Heart right ventricle (tissue), 16 donors: ENCODE measurements around the gene ARHGAP6. TPM values are rescaled to one million over a fixed set of nuclear protein-coding genes. Genes with fewer than 3 reads are reported as not detected.

Experiments
- ATAC-seq, 8 donors: fragments of 200-7000 bp; cut with Tn5 transposase; one replicate each; pipeline ENCODE4 v1.9.1; 2020; ENCODE audit warnings: mild to moderate bottlenecking in 8 of 8, moderate library complexity in 8 of 8, moderate number of reproducible peaks in 1 of 8
- DNase-seq, 2 donors: peaks; one replicate each; pipeline ENCODE4 v3.0.0-alpha.2; 2020
- H3K27ac ChIP-seq, 10 donors: fragments of 200-600 bp; sonication (generic) in 2 of 10; one replicate each; pipeline versions ENCODE4 v1.5.0 to v1.8.0; 2020 to 2022; ENCODE audit warnings: mild to moderate bottlenecking in 3 of 10
- H3K27me3 ChIP-seq, 7 donors: fragments of 200-600 bp; one replicate each; pipeline ENCODE4 v1.8.0; 2021 to 2022; ENCODE audit warnings: mild to moderate bottlenecking in 2 of 7
- H3K36me3 ChIP-seq, 9 donors: fragments of 200-600 bp; sonication (generic) in 1 of 9; one replicate each; pipeline versions ENCODE4 v1.5.0 to v1.8.0; 2020 to 2022; ENCODE audit warnings: mild to moderate bottlenecking in 2 of 9
- H3K4me1 ChIP-seq, 9 donors: fragments of 200-600 bp; sonication (generic) in 1 of 9; one replicate each; pipeline versions ENCODE4 v1.5.0 to v1.8.0; 2020 to 2022; ENCODE audit warnings: mild to moderate bottlenecking in 4 of 9
- H3K4me3 ChIP-seq, 10 donors: fragments of 200-600 bp; sonication (generic) in 2 of 10; one replicate each; pipeline versions ENCODE4 v1.5.0 to v1.8.0; 2020 to 2022; ENCODE audit warnings: mild to moderate bottlenecking in 7 of 10, moderate library complexity in 2 of 10
- H3K9me3 ChIP-seq, 11 donors: fragments of 200-600 bp in 10 of 11; sonication (generic) in 2 of 11; one replicate each; pipeline versions ENCODE4 v1.5.0 to v1.8.0; 2013 to 2022; ENCODE audit warnings: mild to moderate bottlenecking in 2 of 11, control low read depth in 1 of 11, moderate library complexity in 1 of 11
- CTCF ChIP-seq, 9 donors: fragments of 200-600 bp; sonication (generic) in 2 of 9; IDR thresholded peaks; one replicate each; pipeline versions ENCODE4 v1.5.0 to v1.8.0; 2021 to 2022; ENCODE audit warnings: antibody characterized with exemption in 9 of 9, mild to moderate bottlenecking in 5 of 9, moderate library complexity in 1 of 9
- WGBS, 2 donors: extraction: QIAGEN DNeasy Blood & Tissue Kit; methylation state at CpG; one replicate each; pipeline ENCODE4 v1.1.7; 2013; ENCODE audit warnings: inconsistent platforms in 1 of 2; 5-methylcytosine and 5-hydroxymethylcytosine counted together
- intact Hi-C, 10 donors: fragments of 100-400 bp; cut with DNase I; formaldehyde crosslinking; loops; one replicate each; pipeline versions ENCODE4 v1.11.1 to v1.14.2; 2022
- polyA plus RNA-seq, 2 donors: library from polyadenylated mRNA; stranded (reverse); fragments of 200-250 nt; gene quantifications; one replicate each; pipeline ENCODE4 v1.2.3, GENCODE V29; 2013
- total RNA-seq, 10 donors: library from RNA; stranded (reverse); fragmentation: NEBNext Ultra II Directional in 3 of 10; extraction: Animal tissue kit (Norgen Biotek cat#: 25700) in 3 of 10; gene quantifications; one replicate each; pipeline versions ENCODE4 v1.2.1 to v1.2.4, GENCODE V29; 2021 to 2023
- donor health status: Arrhythmogenic right ventricular cardiomyopathy.
- donor health status: ischemic (EF 13 %, LVEDD 7.1; RV severe dilation, severe dysfunction).
- donor health status: healthy with polysubstance abuse.
- donor health status: DM: no; HTN: yes; CAD: no.
- donor health status: DM: no; HTN: no; CAD: no.
- donor health status: ischemic (EF 25% LVEDD 6.9; RV normal size, moderate dysfunction).
- donor health status: ischemic (EF 25% LVEDD 5.7; RV mildly dilated, moderate dysfunction).
- donor health status: healthy.
- donor health status: DM: yes; HTN: yes; CAD: no.
- donor health status: Ischemic cardiomyopathy.
- donor health status: ischemic (EF 35%, LVEDD 5.7; RV mildly dilated, moderate dysfunction).
- donor health status: nonischemic (EF 11% LVEDD 7.7; RV severe dilation, severe dysfunction).
- donor health status: DM: yes; HTN: yes; CAD: no.
- donor health status: PGD.
- donor health status: ischemic (EF 29% LVEDD 5.4; RV normal size, mild dysfunction).
- donor health status: nonischemic (EF 23%, LVEDD 6.1; RV moderate dilation, normal function).

The ARHGAP6 gene
- total and polyA plus RNA-seq, 12 donors: 1.6 to 6.0 (median 2.6) TPM

DNA sequence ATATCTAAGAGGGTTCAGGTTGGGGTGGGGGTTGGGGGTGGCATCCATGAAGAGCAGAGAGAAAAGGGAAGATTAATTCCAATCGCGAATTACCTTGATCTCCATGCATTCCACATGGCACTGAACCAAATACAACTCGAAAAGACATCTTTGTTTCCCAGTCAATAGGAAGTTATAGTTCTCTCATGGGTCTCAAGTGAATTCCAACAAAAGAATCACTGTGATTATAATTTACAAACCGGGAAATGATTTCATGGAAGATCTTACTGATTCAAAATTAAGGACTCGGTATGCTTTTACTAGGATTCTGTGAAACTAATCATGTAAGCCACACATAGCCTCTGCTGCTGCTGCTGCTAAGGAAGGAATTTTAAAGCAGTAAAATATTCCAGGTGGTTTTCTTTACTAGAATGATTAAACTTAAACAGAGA is 399.1 kb downstream of the ARHGAP6 start:
- DNase-seq: no peak
- intact Hi-C loops: no loop called here
- H3K4me1 ChIP-seq: peaks cover 0 to 13% (median 3%) of the 10 kb centered on the region in 9 donors
- H3K36me3 ChIP-seq: no peaks in the 10 kb centered on the region
- no peak overlapping the region for H3K4me3 ChIP-seq
- ATAC-seq: peak in 3 of 8 donors; percentile 14 to 52 (median 39)
- peak overlapping the region in 6 of 10 donors; percentile 19 to 58 (median 42) for H3K27ac ChIP-seq
- no peak for TF ChIP-seq CTCF (IDR thresholded peaks at IDR 0.05)
- WGBS, 2 donors: 39 to 47% methylated on average over 5 of the region's 5 CpGs
- H3K27me3 ChIP-seq: peaks cover 0 to 4% (median 0%) of the 10 kb centered on the region in 7 donors
- no peaks in the 10 kb centered on the region for H3K9me3 ChIP-seq

DNA sequence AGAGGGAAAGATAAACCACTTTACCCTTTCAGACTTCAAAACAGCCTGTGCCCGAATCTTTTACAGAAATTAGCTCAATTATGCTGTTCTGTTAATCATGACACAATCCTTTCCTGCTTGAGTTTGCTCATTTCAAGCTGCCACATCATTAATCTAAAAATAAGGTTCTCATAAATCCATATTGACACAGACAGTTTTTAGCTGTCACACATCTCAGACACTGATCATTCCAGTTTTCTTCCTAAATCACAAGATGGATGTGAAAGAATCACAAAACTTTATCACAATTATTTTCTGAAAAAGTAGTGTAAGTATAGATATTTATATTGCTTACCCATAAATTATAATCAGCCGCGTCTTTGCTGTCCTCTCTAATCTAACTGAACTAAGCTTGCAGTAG is 400.4 kb downstream of the ARHGAP6 start:
- ATAC-seq (no peak), DNase-seq (no peak)
- intact Hi-C loops: no loop called here
- peaks cover 0 to 13% (median 3%) of the 10 kb centered on the region in 9 donors for H3K4me1 ChIP-seq
- WGBS, 2 donors: 31 to 59% methylated on average over 3 of the region's 3 CpGs
- no peaks in the 10 kb centered on the region for H3K36me3 ChIP-seq
- H3K4me3 ChIP-seq: peak overlapping the region in 5 of 10 donors; percentile 14 to 38 (median 24)
- H3K27me3 ChIP-seq: peaks cover 0 to 4% (median 0%) of the 10 kb centered on the region in 7 donors
- H3K27ac ChIP-seq: peak overlapping the region in 6 of 10 donors; percentile 33 to 65 (median 46)
- TF ChIP-seq CTCF (IDR thresholded peaks at IDR 0.05): no peak
- H3K9me3 ChIP-seq: no peaks in the 10 kb centered on the region

DNA sequence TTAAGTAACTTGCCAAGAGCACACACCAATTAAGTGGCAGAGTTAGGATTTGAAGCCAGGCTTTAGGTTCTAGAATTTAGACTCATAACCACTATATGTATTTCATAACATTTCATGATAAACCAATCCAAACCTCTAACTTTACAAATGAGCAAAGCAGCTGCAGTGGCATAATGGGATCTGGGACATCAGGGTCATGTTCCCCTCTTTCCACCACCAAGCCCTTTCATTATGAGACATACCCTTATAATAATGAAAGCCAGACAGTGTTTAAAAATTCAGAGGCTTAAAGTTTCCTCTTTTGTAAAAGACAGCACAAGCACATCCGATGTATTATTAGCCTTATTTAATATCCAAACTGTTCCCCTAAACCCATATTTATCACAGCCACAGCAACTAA is 400.8 kb downstream of the ARHGAP6 start:
- TF ChIP-seq CTCF (IDR thresholded peaks at IDR 0.05): no peak
- no peak for ATAC-seq
- Histone ChIP-seq H3K4me3 (peak overlapping the region in 5 of 10 donors; percentile 14 to 38 (median 24)), H3K27ac (peak overlapping the region in 5 of 10 donors; percentile 35 to 65 (median 48)), H3K27me3 (peaks cover 0 to 4% (median 0%) of the 10 kb centered on the region in 7 donors), H3K36me3 (no peaks in the 10 kb centered on the region), H3K4me1 (peaks cover 0 to 13% (median 3%) of the 10 kb centered on the region in 9 donors), H3K9me3 (no peaks in the 10 kb centered on the region)
- DNase-seq: no peak
- intact Hi-C loops: no loop called here
- 55 to 62% methylated on average over 1 of the region's 1 CpG for WGBS, 2 donors

DNA sequence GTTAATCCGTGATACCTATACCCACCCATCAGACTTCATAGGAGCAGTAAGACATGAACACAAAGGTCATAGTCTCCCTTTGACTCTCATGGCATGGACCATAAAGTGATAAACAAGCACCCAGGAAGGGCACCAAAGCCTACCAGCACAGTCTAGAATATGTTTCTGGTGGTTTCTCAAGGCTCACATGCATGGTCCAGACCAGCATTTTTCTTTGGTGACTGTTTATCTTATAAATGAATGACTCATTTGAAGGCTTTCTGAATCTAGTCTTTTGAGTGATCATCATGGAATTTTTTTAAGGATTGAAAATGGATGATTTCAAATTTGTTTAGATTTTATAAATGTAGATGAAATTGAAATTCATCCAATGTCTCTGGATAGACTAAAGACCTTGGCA is 404.5 kb downstream of the ARHGAP6 start:
- H3K9me3 ChIP-seq: no peaks in the 10 kb centered on the region
- peaks cover 0 to 4% (median 0%) of the 10 kb centered on the region in 7 donors for H3K27me3 ChIP-seq
- no peak for TF ChIP-seq CTCF (IDR thresholded peaks at IDR 0.05)
- no peak overlapping the region for H3K4me3 ChIP-seq
- H3K4me1 ChIP-seq: no peaks in the 10 kb centered on the region
- ATAC-seq (no peak), DNase-seq (no peak)
- no peaks in the 10 kb centered on the region for H3K36me3 ChIP-seq
- 100% methylated on average over 1 of the region's 1 CpG for WGBS, 2 donors
- intact Hi-C loops: no loop called here
- no peak overlapping the region for H3K27ac ChIP-seq
